SU-DHL-6 (cell line): Measurements from ENCODE around the gene MRPS2.
"Not testable (repeated sequence)": the region's sequence is repeated elsewhere in the genome, so short reads cannot be mapped to it uniquely, and the experiment has no call there.

Experiments
- H2AFZ ChIP-seq: fragments of 200-600 bp; sonication (generic); 2 replicates; pipeline ENCODE4 v1.6.1; 2014; ENCODE audit warnings: low read depth, mild to moderate bottlenecking, moderate library complexity, mixed read lengths, antibody characterized with exemption, low read length; ENCODE audit not compliant: severe bottlenecking
- H3F3A ChIP-seq: fragments of 200-600 bp; shearing (Covaris generic); 2 replicates; pipeline ENCODE4 v1.6.0; 2016; ENCODE audit warnings: antibody characterized with exemption, mild to moderate bottlenecking; ENCODE audit not compliant: insufficient read depth
- H3K27ac ChIP-seq: fragments of 200-600 bp; sonication (generic); 2 replicates; pipeline ENCODE4 v1.5.1; 2016; ENCODE audit warnings: low read depth, mild to moderate bottlenecking, low read length, moderate library complexity, mixed read lengths
- H3K27me3 ChIP-seq: fragments of 200-600 bp; sonication (generic), shearing (Covaris generic); 2 replicates; pipeline ENCODE4 v1.6.0; 2014; ENCODE audit warnings: mild to moderate bottlenecking, low read length
- H3K36me3 ChIP-seq: fragments of 200-600 bp; sonication (generic); 2 replicates; pipeline ENCODE4 v1.6.1; 2014; ENCODE audit warnings: mild to moderate bottlenecking, low read length, mixed read lengths
- H3K4me2 ChIP-seq: fragments of 300-600, 200-600 bp; shearing (Covaris generic), sonication (generic); 2 replicates; pipeline ENCODE4 v1.6.0; 2014; ENCODE audit warnings: low read length, low read depth, mild to moderate bottlenecking; ENCODE audit not compliant: poor library complexity, severe bottlenecking
- H3K4me3 ChIP-seq: fragments of 200-600 bp; sonication (generic); 2 replicates; pipeline ENCODE4 v1.5.1; 2014; ENCODE audit warnings: antibody characterized with exemption, low read length, mild to moderate bottlenecking, mixed read lengths; ENCODE audit not compliant: insufficient read depth, poor library complexity, severe bottlenecking
- H3K79me2 ChIP-seq: fragments of 200-600 bp; sonication (generic); 2 replicates; pipeline ENCODE4 v1.6.1; 2014; ENCODE audit warnings: mild to moderate bottlenecking, low read length, moderate library complexity; ENCODE audit not compliant: insufficient read depth
- H3K9ac ChIP-seq: fragments of 200-600 bp; sonication (generic); 2 replicates; pipeline ENCODE4 v1.7.0; 2014; ENCODE audit warnings: mild to moderate bottlenecking, low read length
- H3K9me2 ChIP-seq: fragments of 200-600 bp; sonication (generic); replicated peaks from 2 replicates; pipeline ENCODE4 v1.6.1; 2014; ENCODE audit warnings: low read length; ENCODE audit not compliant: insufficient read depth
- H3K9me3 ChIP-seq: fragments of 200-600 bp; sonication (generic); 2 replicates; pipeline ENCODE4 v1.6.1; 2014; ENCODE audit warnings: low read length, mixed read lengths; ENCODE audit not compliant: insufficient read depth
- H4K20me1 ChIP-seq: fragments of 200-600 bp; sonication (generic); 2 replicates; pipeline ENCODE4 v1.6.1; 2014; ENCODE audit warnings: low read depth, mild to moderate bottlenecking, antibody characterized with exemption, low read length, moderate library complexity, mixed read lengths
- EZH2phosphoT487 ChIP-seq: fragments of 200-600 bp; sonication (generic), shearing (Covaris generic); conservative IDR thresholded peaks from 2 replicates; pipeline ENCODE4 v1.6.1; 2018; ENCODE audit warnings: mild to moderate bottlenecking, antibody characterized with exemption, low read length, moderate library complexity, mixed read lengths
- TF ChIP-seq, protein P1 (sequence below): fragments of 200-600 bp; sonication (generic); IDR thresholded peaks from one replicate; pipeline ENCODE4 v1.5.1; 2017; ENCODE audit warnings: antibody characterized with exemption, mild to moderate bottlenecking, low read length, moderate library complexity; ENCODE audit not compliant: insufficient read depth, poor library complexity, severe bottlenecking

MRPS2 gene

DNA sequence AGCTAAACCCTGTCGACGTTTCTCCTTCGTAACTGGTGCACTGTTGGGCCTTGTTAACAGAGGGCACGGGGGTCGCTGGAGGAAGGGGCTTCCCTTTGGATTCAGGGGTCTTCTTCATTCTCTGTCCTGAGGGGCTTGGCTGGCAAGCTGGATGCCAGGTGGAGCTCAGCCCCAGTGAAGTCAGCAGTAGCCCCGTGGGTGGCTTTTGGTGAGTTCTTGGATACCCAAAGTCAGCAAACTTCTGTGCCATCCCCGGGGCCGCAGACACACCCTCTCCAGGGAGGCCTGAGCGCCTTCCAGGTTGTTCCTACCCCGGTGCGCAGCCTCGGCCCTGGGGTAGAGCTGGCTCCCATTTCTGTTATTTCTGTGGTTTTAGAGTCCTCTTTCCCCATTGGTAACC, 33.2 kb downstream of the MRPS2 start:
- H3K9me2 ChIP-seq = no peaks in the 10 kb centered on the region
- no peaks in the 10 kb centered on the region for H3K27me3 ChIP-seq
- no peak overlapping the region for H3K4me2 ChIP-seq

DNA sequence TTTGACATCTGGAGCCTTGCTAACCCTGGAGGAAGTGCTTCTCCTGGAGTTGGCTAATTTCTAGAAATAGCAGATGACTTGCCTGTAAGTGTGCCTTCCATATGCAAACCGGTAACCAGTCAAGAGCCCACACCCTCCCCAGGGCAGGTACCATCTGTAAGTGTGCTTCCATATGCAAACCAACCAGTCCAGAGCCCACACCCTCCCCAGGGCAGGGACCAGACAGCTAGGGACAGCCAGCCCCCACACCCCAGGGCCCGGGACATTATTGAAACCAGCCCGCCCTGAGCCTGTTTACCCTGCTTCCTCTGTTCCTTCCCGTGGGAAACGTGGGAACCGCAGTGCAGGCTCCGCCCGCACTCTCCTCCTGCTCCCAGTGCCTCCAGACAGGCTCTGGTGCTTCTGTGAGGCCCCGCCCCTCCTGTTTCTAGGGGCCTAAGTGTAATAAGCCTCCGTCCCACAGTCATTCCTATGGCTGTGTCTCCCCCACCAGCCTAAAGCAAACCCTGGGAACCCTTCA, 33.8 kb downstream of the MRPS2 start:
- not testable (repeated sequence) for H3K36me3 ChIP-seq, H3K9ac ChIP-seq, H3F3A ChIP-seq, H2AFZ ChIP-seq, H3K27ac ChIP-seq, H3K4me3 ChIP-seq, H3K9me3 ChIP-seq, H3K27me3 ChIP-seq, H3K9me2 ChIP-seq, H3K79me2 ChIP-seq, H3K4me2 ChIP-seq, H4K20me1 ChIP-seq

More for the DNA sequence above, 33.2 kb downstream of the MRPS2 start:
- H2AFZ ChIP-seq = no peak overlapping the region
- no peaks in the 10 kb centered on the region for H3K36me3 ChIP-seq
- no peaks in the 10 kb centered on the region for H3F3A ChIP-seq
- no peaks in the 10 kb centered on the region for H3K79me2 ChIP-seq
- no peak overlapping the region for H3K27ac ChIP-seq
- H4K20me1 ChIP-seq = no peaks in the 10 kb centered on the region
- TF ChIP-seq, protein P1, sequence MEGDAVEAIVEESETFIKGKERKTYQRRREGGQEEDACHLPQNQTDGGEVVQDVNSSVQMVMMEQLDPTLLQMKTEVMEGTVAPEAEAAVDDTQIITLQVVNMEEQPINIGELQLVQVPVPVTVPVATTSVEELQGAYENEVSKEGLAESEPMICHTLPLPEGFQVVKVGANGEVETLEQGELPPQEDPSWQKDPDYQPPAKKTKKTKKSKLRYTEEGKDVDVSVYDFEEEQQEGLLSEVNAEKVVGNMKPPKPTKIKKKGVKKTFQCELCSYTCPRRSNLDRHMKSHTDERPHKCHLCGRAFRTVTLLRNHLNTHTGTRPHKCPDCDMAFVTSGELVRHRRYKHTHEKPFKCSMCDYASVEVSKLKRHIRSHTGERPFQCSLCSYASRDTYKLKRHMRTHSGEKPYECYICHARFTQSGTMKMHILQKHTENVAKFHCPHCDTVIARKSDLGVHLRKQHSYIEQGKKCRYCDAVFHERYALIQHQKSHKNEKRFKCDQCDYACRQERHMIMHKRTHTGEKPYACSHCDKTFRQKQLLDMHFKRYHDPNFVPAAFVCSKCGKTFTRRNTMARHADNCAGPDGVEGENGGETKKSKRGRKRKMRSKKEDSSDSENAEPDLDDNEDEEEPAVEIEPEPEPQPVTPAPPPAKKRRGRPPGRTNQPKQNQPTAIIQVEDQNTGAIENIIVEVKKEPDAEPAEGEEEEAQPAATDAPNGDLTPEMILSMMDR = no peak
- no peak for TF ChIP-seq EZH2phosphoT487
- H3K9ac ChIP-seq = no peak overlapping the region
- H3K4me3 ChIP-seq = no peak overlapping the region
- H3K9me3 ChIP-seq = no peaks in the 10 kb centered on the region

DNA sequence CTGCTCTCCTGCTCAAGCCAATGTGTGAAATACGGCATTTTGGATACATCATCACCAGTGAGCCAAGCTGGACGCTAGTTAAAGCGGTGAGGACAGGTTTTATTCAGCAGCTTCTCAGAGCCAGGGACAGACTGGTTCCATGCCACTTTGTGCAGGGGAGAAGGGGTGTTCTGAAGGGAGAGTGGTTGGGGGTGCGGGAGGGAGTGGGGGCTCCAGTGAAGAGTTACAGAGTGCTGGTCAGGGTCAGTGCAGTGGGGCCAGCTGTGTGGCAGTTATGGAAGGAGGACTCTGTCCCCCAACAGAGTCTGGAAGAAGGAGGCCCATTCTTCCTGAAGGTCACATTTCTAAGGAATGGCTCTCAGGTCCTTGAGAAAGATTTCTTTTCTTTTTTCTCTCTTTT, 34.3 kb downstream of the MRPS2 start:
- H3K79me2 ChIP-seq, H3K9me3 ChIP-seq, H3F3A ChIP-seq, H2AFZ ChIP-seq, H3K4me2 ChIP-seq, H3K27me3 ChIP-seq, H3K9ac ChIP-seq, H4K20me1 ChIP-seq, H3K9me2 ChIP-seq, H3K36me3 ChIP-seq, H3K4me3 ChIP-seq, H3K27ac ChIP-seq: not testable (repeated sequence)

GRCh38 chr9:135535631-135536030, 35.1 kb downstream of the MRPS2 start:
- not testable (repeated sequence) for H3K27ac ChIP-seq, H3K27me3 ChIP-seq, H2AFZ ChIP-seq, H3K36me3 ChIP-seq, H3K4me2 ChIP-seq, H3K9me2 ChIP-seq, H4K20me1 ChIP-seq, H3K9me3 ChIP-seq, H3K4me3 ChIP-seq, H3K9ac ChIP-seq, H3K79me2 ChIP-seq, H3F3A ChIP-seq

DNA sequence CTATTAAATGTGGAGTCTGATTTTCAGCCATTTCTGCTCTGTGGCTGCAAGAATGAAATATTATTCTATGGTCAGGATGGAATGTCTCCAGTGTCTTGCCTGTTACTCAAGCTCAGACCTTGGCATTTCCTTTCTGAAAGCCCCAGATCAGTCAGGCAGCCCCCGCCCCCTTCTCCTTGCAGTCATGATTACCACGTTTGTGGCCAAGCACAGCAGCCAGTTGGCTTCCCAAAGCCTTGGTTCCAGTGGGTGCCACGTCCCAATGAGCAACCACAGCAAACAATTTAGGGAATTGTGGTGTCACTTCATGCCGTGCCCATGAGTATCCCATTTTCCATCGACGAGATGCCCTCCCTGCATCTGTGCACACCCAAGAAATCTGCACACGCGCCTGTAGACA, 35.7 kb downstream of the MRPS2 start:
- no peaks in the 10 kb centered on the region for H3K9me2 ChIP-seq
- H3K4me3 ChIP-seq = no peak overlapping the region
- H2AFZ ChIP-seq = no peak overlapping the region
- H3F3A ChIP-seq = no peaks in the 10 kb centered on the region
- no peaks in the 10 kb centered on the region for H4K20me1 ChIP-seq
- H3K27ac ChIP-seq = no peak overlapping the region
- no peak overlapping the region for H3K4me2 ChIP-seq
- TF ChIP-seq, protein P1 = no peak
- no peak for TF ChIP-seq EZH2phosphoT487
- no peak overlapping the region for H3K9ac ChIP-seq
- no peaks in the 10 kb centered on the region for H3K79me2 ChIP-seq
- H3K9me3 ChIP-seq = no peaks in the 10 kb centered on the region
- H3K27me3 ChIP-seq = no peaks in the 10 kb centered on the region
- H3K36me3 ChIP-seq = no peaks in the 10 kb centered on the region

- H3K4me3 ChIP-seq, H2AFZ ChIP-seq, H4K20me1 ChIP-seq, H3F3A ChIP-seq, H3K27me3 ChIP-seq, H3K9ac ChIP-seq, H3K27ac ChIP-seq, H3K79me2 ChIP-seq, H3K36me3 ChIP-seq, H3K4me2 ChIP-seq, H3K9me2 ChIP-seq, H3K9me3 ChIP-seq: not testable (repeated sequence)
These were observed 42.9 kb downstream of the MRPS2 start for GRCh38 chr9:135543262-135543894.
